Dendritic cell treated with granulocyte-macrophage colony-stimulating factor and Interleukin-4, amounts not matched to agents 40 ng/mL and 50 ng/mL, for 4 days (primary cell): ENCODE measurements around the gene ZFAND3.

ENCODE experiments used
- H3K27ac Mint-ChIP-seq: one replicate; pipeline ENCODE4 v1.8.0; 2022; ENCODE audit warnings: mild to moderate bottlenecking, mixed read lengths
- H3K27me3 Mint-ChIP-seq: one replicate; pipeline ENCODE4 v1.8.0; 2022; ENCODE audit warnings: mild to moderate bottlenecking, mixed read lengths
- H3K36me3 Mint-ChIP-seq: one replicate; pipeline ENCODE4 v1.8.0; 2022; ENCODE audit warnings: low read depth, mixed read lengths
- H3K4me1 Mint-ChIP-seq: one replicate; pipeline ENCODE4 v1.8.0; 2022; ENCODE audit warnings: low read depth, mixed read lengths
- H3K4me3 Mint-ChIP-seq: one replicate; pipeline ENCODE4 v1.8.0; 2022; ENCODE audit warnings: mild to moderate bottlenecking, moderate library complexity, mixed read lengths
- H3K9me3 Mint-ChIP-seq: one replicate; pipeline ENCODE4 v1.8.0; 2022; ENCODE audit warnings: mixed read lengths
- intact Hi-C: fragments of 100-400 bp; cut with micrococcal nuclease; formaldehyde crosslinking; loops from one replicate; pipeline ENCODE4 v1.15.0; 2022

ZFAND3 gene

DNA sequence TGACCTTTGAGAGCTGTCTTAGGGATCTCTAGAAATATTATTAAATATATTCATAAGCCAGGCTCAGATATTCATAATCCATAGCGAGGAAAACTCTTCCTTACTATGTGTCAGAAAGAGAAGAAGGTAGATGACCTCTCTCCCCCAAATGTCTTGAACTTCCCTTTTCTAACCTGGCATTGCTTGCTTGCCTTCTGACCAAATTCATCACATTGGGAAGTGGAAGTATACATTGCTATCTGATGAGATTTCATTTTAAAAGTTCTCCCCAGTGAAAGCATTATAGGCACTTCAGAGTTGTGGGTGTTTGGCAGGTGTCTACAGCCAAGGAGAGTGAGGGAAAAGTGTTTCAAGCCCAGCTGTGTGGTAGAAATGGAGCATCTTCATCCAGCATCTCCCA is 197.3 kb downstream of the ZFAND3 start:
- Mint-ChIP-seq H3K4me3 (no peak overlapping the region), H3K4me1 (peaks cover 30% of the 10 kb centered on the region), H3K9me3 (no peaks in the 10 kb centered on the region), H3K27me3 (no peaks in the 10 kb centered on the region), H3K36me3 (no peaks in the 10 kb centered on the region), H3K27ac (no peak overlapping the region)
- intact Hi-C loops: loop anchor here (10.0 kb wide), 2 partner anchors 222 to 312 kb away; no protein-coding TSS in a partner anchor

DNA sequence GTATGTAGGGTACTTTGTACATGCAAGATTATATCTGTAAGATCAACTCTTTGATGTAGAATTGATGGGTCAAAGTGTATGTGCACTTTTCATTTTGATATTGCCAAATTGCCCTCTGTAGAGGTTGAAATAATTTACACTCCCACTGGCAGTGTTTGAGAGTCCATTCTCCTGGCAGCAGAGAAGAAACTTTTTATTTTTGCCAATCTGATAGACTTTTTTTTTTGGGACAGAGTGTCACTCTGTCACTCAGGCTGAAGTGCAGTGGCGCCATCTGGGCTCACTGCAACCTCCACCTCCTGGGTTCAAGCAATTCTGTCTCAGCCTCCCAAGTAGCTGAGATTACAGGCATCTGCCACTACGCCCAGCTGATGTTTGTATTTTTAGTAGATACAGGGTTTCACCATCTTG is 199.2 kb downstream of the ZFAND3 start:
- no peak overlapping the region for H3K4me3 Mint-ChIP-seq
- peaks cover 30% of the 10 kb centered on the region for H3K4me1 Mint-ChIP-seq
- intact Hi-C loops: loop anchor here (10.0 kb wide), 2 partner anchors 224 to 314 kb away; no protein-coding TSS in a partner anchor
- H3K27me3 Mint-ChIP-seq: no peaks in the 10 kb centered on the region
- H3K36me3 Mint-ChIP-seq: no peaks in the 10 kb centered on the region
- no peaks in the 10 kb centered on the region for H3K9me3 Mint-ChIP-seq
- H3K27ac Mint-ChIP-seq: no peak overlapping the region

DNA sequence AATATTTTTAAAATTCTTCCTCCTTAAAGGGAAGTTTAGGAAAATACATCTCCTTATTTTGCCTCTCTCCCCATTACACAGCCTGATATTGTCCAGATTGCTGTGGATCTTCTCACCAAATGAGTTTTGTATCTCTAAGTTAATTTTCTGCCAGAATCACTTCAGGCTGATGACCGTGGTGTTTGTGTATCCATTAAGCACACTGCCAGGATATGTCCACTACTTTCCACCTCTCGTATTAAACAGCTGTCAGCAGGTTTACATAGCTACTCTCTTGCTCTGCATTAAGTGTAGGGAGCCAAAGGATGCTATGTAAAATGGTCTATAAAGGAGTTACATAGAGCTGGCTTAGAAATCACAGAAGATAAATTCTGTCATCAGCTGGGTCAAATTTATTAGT is 201.1 kb downstream of the ZFAND3 start:
- Mint-ChIP-seq H3K27me3 (no peaks in the 10 kb centered on the region), H3K4me1 (peaks cover 30% of the 10 kb centered on the region), H3K9me3 (peaks cover 8% of the 10 kb centered on the region), H3K36me3 (peaks cover 5% of the 10 kb centered on the region), H3K27ac (no peak overlapping the region), H3K4me3 (no peak overlapping the region)
- intact Hi-C loops: no loop called here

DNA sequence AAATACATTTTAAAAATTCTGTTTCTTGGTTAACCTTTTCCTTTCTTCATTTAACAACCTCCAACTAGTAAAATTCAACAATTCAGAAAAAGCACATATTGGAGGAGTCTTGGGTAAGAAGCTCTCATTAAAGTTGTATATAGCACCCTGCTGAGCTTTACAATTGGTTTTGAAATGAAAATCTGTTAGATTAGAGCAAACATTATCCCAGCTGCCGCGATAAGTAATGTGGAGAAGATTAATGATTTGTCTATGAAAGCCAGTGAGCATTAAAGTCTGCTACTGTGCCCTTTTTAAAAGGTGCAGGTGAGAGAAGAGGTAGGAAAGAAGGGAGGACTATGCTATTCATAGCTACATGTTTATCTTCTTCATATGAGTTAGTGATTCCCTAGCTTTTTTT is 201.5 kb downstream of the ZFAND3 start:
- H3K27me3 Mint-ChIP-seq: no peaks in the 10 kb centered on the region
- H3K36me3 Mint-ChIP-seq: peaks cover 5% of the 10 kb centered on the region
- no peak overlapping the region for H3K27ac Mint-ChIP-seq
- H3K9me3 Mint-ChIP-seq: peaks cover 8% of the 10 kb centered on the region
- H3K4me1 Mint-ChIP-seq: peaks cover 30% of the 10 kb centered on the region
- H3K4me3 Mint-ChIP-seq: no peak overlapping the region
- intact Hi-C loops: no loop called here

- no peak overlapping the region for H3K27ac Mint-ChIP-seq
- peaks cover 5% of the 10 kb centered on the region for H3K36me3 Mint-ChIP-seq
- no peaks in the 10 kb centered on the region for H3K27me3 Mint-ChIP-seq
- H3K9me3 Mint-ChIP-seq: peaks cover 8% of the 10 kb centered on the region
- H3K4me1 Mint-ChIP-seq: peaks cover 33% of the 10 kb centered on the region
- intact Hi-C loops: no loop called here
- no peak overlapping the region for H3K4me3 Mint-ChIP-seq
Observed at GRCh38 chr6:38021571-38021970, 202.0 kb downstream of the ZFAND3 start.

- H3K36me3 Mint-ChIP-seq: peaks cover 5% of the 10 kb centered on the region
- intact Hi-C loops: no loop called here
Observed at GRCh38 chr6:38022688-38023087, 203.2 kb downstream of the ZFAND3 start.

DNA sequence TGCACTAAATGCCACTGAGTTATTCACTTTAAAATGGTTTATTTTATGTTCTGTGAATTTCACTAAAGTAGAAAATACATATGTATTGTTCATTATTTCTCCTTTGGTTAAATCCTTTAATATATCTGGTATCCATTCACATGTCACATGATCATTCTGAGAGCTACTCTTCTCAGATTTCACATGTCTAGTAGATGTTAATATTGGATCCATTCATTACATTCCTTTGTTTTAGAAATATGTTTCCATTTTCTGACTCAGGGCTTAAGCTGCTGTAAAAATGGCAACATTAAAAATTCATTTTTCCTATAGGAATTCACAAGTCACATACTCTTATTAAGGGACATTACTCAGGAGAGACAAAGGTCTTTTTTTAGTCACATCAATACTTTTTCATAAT is 205.4 kb downstream of the ZFAND3 start:
- H3K4me3 Mint-ChIP-seq: no peak overlapping the region
- no peak overlapping the region for H3K27ac Mint-ChIP-seq
- H3K4me1 Mint-ChIP-seq: peaks cover 39% of the 10 kb centered on the region
- no peaks in the 10 kb centered on the region for H3K27me3 Mint-ChIP-seq
- H3K36me3 Mint-ChIP-seq: peaks cover 7% of the 10 kb centered on the region
- intact Hi-C loops: no loop called here
- H3K9me3 Mint-ChIP-seq: peaks cover 8% of the 10 kb centered on the region

More at GRCh38 chr6:38022688-38023087, 203.2 kb downstream of the ZFAND3 start:
- Mint-ChIP-seq H3K27me3 (no peaks in the 10 kb centered on the region), H3K9me3 (peaks cover 8% of the 10 kb centered on the region), H3K4me3 (no peak overlapping the region), H3K27ac (no peak overlapping the region), H3K4me1 (peaks cover 36% of the 10 kb centered on the region)

DNA sequence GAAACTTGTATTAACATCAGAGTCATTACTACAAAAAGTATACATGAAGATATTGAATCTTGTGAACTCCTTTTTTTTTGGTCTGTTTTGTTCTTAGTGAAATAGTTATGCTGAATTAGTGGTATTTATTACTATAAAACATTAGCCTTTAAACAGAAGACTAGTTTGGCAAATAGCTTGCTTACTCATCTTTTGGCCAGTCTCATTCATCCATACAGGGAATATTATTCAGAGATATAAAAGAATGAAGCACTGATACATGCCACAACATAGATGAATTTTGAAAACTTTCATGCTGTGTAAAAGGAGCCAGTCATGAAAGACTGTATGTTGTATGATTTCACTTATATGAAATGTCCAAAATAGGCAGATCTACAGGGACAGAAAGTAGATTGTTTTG is 205.9 kb downstream of the ZFAND3 start:
- Mint-ChIP-seq H3K27ac (no peak overlapping the region), H3K9me3 (peaks cover 8% of the 10 kb centered on the region), H3K36me3 (peaks cover 12% of the 10 kb centered on the region), H3K27me3 (no peaks in the 10 kb centered on the region), H3K4me3 (no peak overlapping the region), H3K4me1 (peaks cover 45% of the 10 kb centered on the region)
- intact Hi-C loops: no loop called here

- Mint-ChIP-seq H3K4me3 (no peak overlapping the region), H3K9me3 (peaks cover 8% of the 10 kb centered on the region), H3K27ac (no peak overlapping the region), H3K36me3 (peaks cover 15% of the 10 kb centered on the region), H3K27me3 (no peaks in the 10 kb centered on the region), H3K4me1 (peaks cover 45% of the 10 kb centered on the region)
- intact Hi-C loops: no loop called here
Observed at GRCh38 chr6:38027685-38028373, 208.3 kb downstream of the ZFAND3 start.

GRCh38 chr6:38030380-38030779 is 210.9 kb downstream of the ZFAND3 start:
- intact Hi-C loops: loop anchor here (5.0 kb wide), 1 partner anchor 462 kb away; no protein-coding TSS in a partner anchor
- Mint-ChIP-seq H3K4me3 (no peak overlapping the region), H3K27ac (no peak overlapping the region), H3K4me1 (peaks cover 45% of the 10 kb centered on the region), H3K27me3 (no peaks in the 10 kb centered on the region), H3K36me3 (peaks cover 10% of the 10 kb centered on the region), H3K9me3 (no peaks in the 10 kb centered on the region)

DNA sequence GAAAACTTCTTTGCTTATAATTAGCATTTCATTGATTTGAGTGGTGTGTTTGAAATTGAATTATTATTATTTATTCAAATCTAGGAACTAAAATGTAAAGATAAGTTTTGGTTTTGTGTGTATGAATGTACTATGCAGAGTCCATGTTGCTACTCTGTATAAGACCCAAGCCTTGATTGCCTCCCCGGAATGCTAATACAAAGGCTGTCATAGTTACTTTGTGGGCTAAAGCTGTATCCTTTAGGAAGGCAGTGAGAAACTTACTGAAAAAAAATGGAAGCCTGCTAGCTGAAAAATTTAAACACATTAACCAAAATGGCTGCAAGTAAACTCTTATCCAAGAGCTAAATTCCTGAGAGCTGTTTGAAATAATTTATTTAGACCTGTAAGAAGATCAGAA is 213.3 kb downstream of the ZFAND3 start:
- H3K27me3 Mint-ChIP-seq: no peaks in the 10 kb centered on the region
- H3K36me3 Mint-ChIP-seq: peaks cover 10% of the 10 kb centered on the region
- no peak overlapping the region for H3K4me3 Mint-ChIP-seq
- H3K27ac Mint-ChIP-seq: no peak overlapping the region
- H3K4me1 Mint-ChIP-seq: peaks cover 30% of the 10 kb centered on the region
- intact Hi-C loops: loop anchor here (5.0 kb wide), 1 partner anchor 460 kb away; no protein-coding TSS in a partner anchor
- no peaks in the 10 kb centered on the region for H3K9me3 Mint-ChIP-seq

GRCh38 chr6:38033442-38033982 is 214.0 kb downstream of the ZFAND3 start:
- no peak overlapping the region for H3K4me3 Mint-ChIP-seq
- intact Hi-C loops: loop anchor here (5.0 kb wide), 1 partner anchor 459 kb away; no protein-coding TSS in a partner anchor
- H3K27ac Mint-ChIP-seq: no peak overlapping the region
- H3K9me3 Mint-ChIP-seq: no peaks in the 10 kb centered on the region
- no peaks in the 10 kb centered on the region for H3K27me3 Mint-ChIP-seq
- peaks cover 10% of the 10 kb centered on the region for H3K36me3 Mint-ChIP-seq
- peaks cover 22% of the 10 kb centered on the region for H3K4me1 Mint-ChIP-seq

GRCh38 chr6:38034274-38034914 is 214.9 kb downstream of the ZFAND3 start:
- Mint-ChIP-seq H3K4me1 (peaks cover 22% of the 10 kb centered on the region), H3K4me3 (no peak overlapping the region)
- intact Hi-C loops: loop anchor here (5.0 kb wide), 1 partner anchor 458 kb away; no protein-coding TSS in a partner anchor

GRCh38 chr6:38035478-38035877 is 216.0 kb downstream of the ZFAND3 start:
- Mint-ChIP-seq H3K4me1 (peaks cover 17% of the 10 kb centered on the region), H3K4me3 (no peak overlapping the region), H3K27ac (no peak overlapping the region), H3K27me3 (no peaks in the 10 kb centered on the region), H3K36me3 (peaks cover 2% of the 10 kb centered on the region), H3K9me3 (no peaks in the 10 kb centered on the region)
- intact Hi-C loops: no loop called here

More at GRCh38 chr6:38034274-38034914, 214.9 kb downstream of the ZFAND3 start:
- Mint-ChIP-seq H3K9me3 (no peaks in the 10 kb centered on the region), H3K36me3 (peaks cover 10% of the 10 kb centered on the region), H3K27ac (no peak overlapping the region), H3K27me3 (no peaks in the 10 kb centered on the region)
